Panc1 (cell line): Measurements from ENCODE around the gene ASXL2. TPM values are rescaled to one million over a fixed set of nuclear protein-coding genes. Genes with fewer than 3 reads are reported as not detected.

Source experiments
- ATAC-seq: fragments of 200-7000 bp; cut with Tn5 transposase; 2 replicates; pipeline ENCODE4 v1.9.1; 2020; ENCODE audit warnings: mild to moderate bottlenecking, moderate library complexity
- BruUV-seq: library from RNA; stranded (reverse); fragments of 400-500 nt; replicated peaks from 2 replicates; lab custom pipeline; 2021; lab: Mats Ljungman, UMichigan
- CTCF ChIA-PET: fragments of 300-600 bp; sonication (Branson Sonifier 250); formaldehyde crosslinking; loops from one replicate; lab custom pipeline; 2022; ENCODE audit warnings: antibody characterized with exemption; lab: Charles Lee
- POLR2A ChIA-PET: fragments of 300-600 bp; sonication (Branson Sonifier 250); formaldehyde crosslinking; loops from one replicate; lab custom pipeline; 2022; ENCODE audit warnings: antibody characterized with exemption; lab: Charles Lee
- DNase-seq: peaks from one replicate; pipeline ENCODE4 v3.0.0-alpha.2; 2010; ENCODE audit warnings: low read depth, low spot score
- H3K27ac ChIP-seq: 2 replicates; pipeline ENCODE4 v1.5.1; 2011; ENCODE audit warnings: mild to moderate bottlenecking, low read length, inconsistent platforms
- H3K27me3 ChIP-seq: fragments of 200-500 bp; sonication (Bioruptor generic); 2 replicates; pipeline ENCODE4 v1.6.0; 2014; ENCODE audit warnings: low read length, inconsistent platforms; ENCODE audit not compliant: control insufficient read depth, insufficient read depth
- H3K36me3 ChIP-seq: fragments of 200-500 bp; sonication (Bioruptor generic); 2 replicates; pipeline ENCODE4 v1.5.1; 2014; ENCODE audit warnings: inconsistent platforms, mild to moderate bottlenecking, low read length, moderate library complexity; ENCODE audit not compliant: control insufficient read depth, insufficient read depth
- H3K4me1 ChIP-seq: 2 replicates; pipeline ENCODE4 v1.5.1; 2011; ENCODE audit warnings: inconsistent platforms, mild to moderate bottlenecking, low read length, moderate library complexity; ENCODE audit not compliant: control insufficient read depth, insufficient read depth
- H3K4me3 ChIP-seq, 2 experiments: 2 replicates each; pipeline ENCODE4 v1.5.1; 2011 to 2012; ENCODE audit warnings: low read depth in 2 of 2, low read length in 2 of 2, mild to moderate bottlenecking in 2 of 2, inconsistent platforms in 1 of 2, moderate library complexity in 1 of 2
- H3K9me3 ChIP-seq: fragments of 200-500 bp; sonication (Bioruptor generic); 2 replicates; pipeline ENCODE4 v1.5.1; 2014; ENCODE audit warnings: low read depth, mild to moderate bottlenecking, inconsistent platforms, low read length, moderate library complexity; ENCODE audit not compliant: control insufficient read depth, insufficient read depth
- CTCF ChIP-seq: fragments of 450-650 bp; IDR thresholded peaks from 2 replicates; pipeline ENCODE4 v1.5.1; 2017; ENCODE audit warnings: mild to moderate bottlenecking
- POLR2AphosphoS5 ChIP-seq: IDR thresholded peaks from 2 replicates; pipeline ENCODE4 v1.6.1; 2012; ENCODE audit warnings: mild to moderate bottlenecking, low read depth, low read length, moderate library complexity
- REST ChIP-seq, 2 experiments: IDR thresholded peaks; 2 replicates each; pipeline ENCODE4 v1.6.1; 2011 to 2012; ENCODE audit warnings: low read depth in 2 of 2, control low read depth in 1 of 2, low read length in 1 of 2, mild to moderate bottlenecking in 1 of 2, moderate library complexity in 1 of 2; ENCODE audit not compliant: insufficient read depth in 1 of 2
- SIN3A ChIP-seq: IDR thresholded peaks from 2 replicates; pipeline ENCODE4 v1.6.1; 2012; ENCODE audit warnings: low read depth, mild to moderate bottlenecking, low read length, moderate library complexity, borderline replicate concordance; ENCODE audit not compliant: insufficient read depth
- TCF7L2 ChIP-seq: IDR thresholded peaks from 2 replicates; pipeline ENCODE4 v1.6.1; 2011; ENCODE audit warnings: mild to moderate bottlenecking, low read depth, low read length, inconsistent platforms
- in situ Hi-C: cut with HindIII; loops from 2 replicates; pipeline ENCODE4 v1.10.0; 2016; ENCODE audit warnings: low sequenced_read_pairs, low pct_unique_long_range_greater_than_20kb
- intact Hi-C: fragments of 100-400 bp; cut with micrococcal nuclease; formaldehyde crosslinking; loops from one replicate; pipeline ENCODE4 v1.10.0; 2022; ENCODE audit not compliant: unreplicated experiment
- total RNA-seq: library from RNA; stranded (reverse); gene quantifications from one replicate; pipeline ENCODE4 v1.2.1, GENCODE V29; 2021; ENCODE audit not compliant: unreplicated experiment

ASXL2 gene
- total RNA-seq, 1 experiment from 2014 or later = 43.4 TPM

GRCh38 chr2:25822190-25823117 is 55.8 kb downstream of the ASXL2 start:
- no peak overlapping the region for H3K4me3 ChIP-seq
- no peaks in the 10 kb centered on the region for H3K27me3 ChIP-seq
- no peak for DNase-seq
- in situ Hi-C loops = no loop called here
- no peak overlapping the region for H3K27ac ChIP-seq
- no peak for TF ChIP-seq REST (IDR thresholded peaks at IDR 0.05; ENCODE audit: insufficient read depth in 1 of 2, low read depth in 2 of 2, low read length in 1 of 2)
- TF ChIP-seq CTCF = no peak
- TF ChIP-seq POLR2AphosphoS5 = no peak
- no peak for TF ChIP-seq SIN3A
- no peak for TF ChIP-seq TCF7L2
- ChIA-PET CTCF (no interaction called here), POLR2A (interaction anchor here (0.6 kb wide), 1 partner anchor 191 kb away, joined by 8 read pairs; no protein-coding TSS in a partner anchor)
- no peak for ATAC-seq
- BruUV-seq = no TSS peak
- intact Hi-C loops = no loop called here
- no peaks in the 10 kb centered on the region for H3K36me3 ChIP-seq
- no peaks in the 10 kb centered on the region for H3K9me3 ChIP-seq
- peaks cover 4% of the 10 kb centered on the region; the same call in 1 of the 2 replicates for H3K4me1 ChIP-seq

- POLR2A ChIA-PET = no interaction called here
- no TSS peak for BruUV-seq
- no peak for DNase-seq
- no peak overlapping the region for H3K4me3 ChIP-seq
- in situ Hi-C loops = no loop called here
- H3K27me3 ChIP-seq = no peaks in the 10 kb centered on the region
- H3K4me1 ChIP-seq = peaks cover 4% of the 10 kb centered on the region; the same call in 1 of the 2 replicates
- CTCF ChIA-PET = no interaction called here
- TF ChIP-seq CTCF (no peak), SIN3A (no peak), REST (IDR thresholded peaks at IDR 0.05; ENCODE audit: insufficient read depth in 1 of 2, low read depth in 2 of 2, low read length in 1 of 2) (no peak), TCF7L2 (no peak), POLR2AphosphoS5 (no peak)
- H3K9me3 ChIP-seq = no peaks in the 10 kb centered on the region
- H3K27ac ChIP-seq = peak overlapping the region; percentile 40; the same call in 1 of the 2 replicates
- H3K36me3 ChIP-seq = no peaks in the 10 kb centered on the region
- intact Hi-C loops = no loop called here
- ATAC-seq = no peak
Measured at GRCh38 chr2:25821225-25822056, 56.8 kb downstream of the ASXL2 start.
